GM19328 (cell line): ENCODE results near the gene THRB.
A peak's percentile ranks its signal among the peaks of the same experiment; 100 is the strongest.

Experiments
- ATAC-seq: cut with Tn5 transposase; IDR thresholded peaks from one replicate; pipeline ENCODE4 v1.9.1; 2021; ENCODE audit warnings: mild to moderate bottlenecking, moderate library complexity; ENCODE audit not compliant: unreplicated experiment

THRB gene

DNA sequence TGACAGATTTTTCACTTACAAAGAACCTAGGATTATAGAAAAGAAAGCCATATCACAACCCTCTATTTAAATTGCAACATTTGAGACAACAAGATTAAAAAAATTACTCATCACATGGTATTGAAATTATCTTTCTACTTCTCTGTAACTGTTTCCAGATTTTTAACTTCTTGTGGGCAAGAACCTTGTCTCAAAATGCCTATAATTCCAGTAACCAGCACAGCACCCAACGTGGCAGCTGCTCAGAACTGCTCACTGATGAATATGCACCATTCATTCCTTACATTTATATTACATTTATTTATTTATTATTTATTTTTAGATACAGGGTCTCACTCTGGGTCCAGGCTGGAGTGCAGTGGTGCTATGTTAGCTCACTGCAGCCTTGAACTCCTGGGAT lies 216.1 kb downstream of the THRB start:
- ATAC-seq = no peak

GRCh38 chr3:24273491-24273890 lies 221.2 kb downstream of the THRB start:
- ATAC-seq = no peak

DNA sequence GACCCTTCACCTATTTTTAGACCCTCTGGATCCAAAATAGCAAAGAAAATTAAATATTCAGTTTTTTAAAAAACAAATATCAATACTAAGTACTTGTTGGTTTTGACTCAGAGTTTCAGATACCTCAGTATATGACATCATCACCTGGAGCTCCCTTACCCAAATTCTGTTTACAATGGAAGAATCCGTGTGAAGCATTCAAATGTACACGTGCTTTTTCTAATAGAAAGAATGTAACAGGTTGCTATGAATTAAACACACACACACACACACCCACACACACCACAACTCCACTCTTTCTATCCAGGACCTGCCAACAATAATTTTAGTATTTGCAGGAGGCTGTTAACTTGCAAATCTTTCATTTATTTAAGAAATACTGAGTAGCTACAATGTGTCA lies 221.8 kb downstream of the THRB start:
- no peak for ATAC-seq

- no peak for ATAC-seq
These were observed 222.2 kb downstream of the THRB start for GRCh38 chr3:24272408-24272807.

- no peak for ATAC-seq
These were observed 223.4 kb downstream of the THRB start for GRCh38 chr3:24271228-24271627.

DNA sequence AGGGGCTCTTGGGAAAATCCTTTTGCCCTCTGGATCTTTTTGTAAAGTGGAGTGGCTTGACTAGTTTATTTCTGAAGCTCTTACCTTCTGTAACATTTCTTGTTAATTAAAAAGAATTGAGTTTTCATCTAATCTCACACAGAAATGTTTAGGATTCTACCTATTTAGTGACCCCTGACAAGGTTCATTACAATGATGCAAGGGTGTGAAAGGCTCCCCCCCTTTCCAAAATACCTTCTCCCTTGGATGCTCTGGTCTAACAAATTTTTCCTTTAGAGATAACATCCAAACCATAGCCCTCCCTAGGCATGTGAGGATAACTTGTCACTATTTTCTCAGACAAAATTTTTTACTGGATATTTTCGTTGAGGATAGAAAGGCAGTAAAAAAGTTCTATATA lies 223.9 kb downstream of the THRB start:
- no peak for ATAC-seq

- ATAC-seq = no peak
These were observed 224.4 kb downstream of the THRB start for GRCh38 chr3:24270204-24270691.

DNA sequence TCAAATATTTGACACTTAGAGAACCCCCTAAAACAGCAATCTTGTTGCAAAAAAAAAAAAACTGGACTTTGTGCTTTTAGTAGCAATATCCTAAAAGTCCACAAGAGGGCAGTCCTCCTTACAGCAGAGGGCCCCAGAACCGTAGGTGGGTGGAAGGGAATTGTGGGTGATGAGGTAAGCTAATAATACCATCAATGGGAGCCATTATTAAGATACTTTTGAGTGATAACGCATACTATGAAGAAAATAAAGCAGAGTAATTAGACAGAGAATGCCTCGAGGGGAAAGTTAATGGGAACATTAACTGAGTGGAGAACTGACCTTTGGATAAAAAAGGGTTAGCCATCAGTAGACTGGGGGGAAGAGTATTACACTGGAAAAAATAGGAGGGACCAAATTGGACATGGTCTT lies 229.9 kb downstream of the THRB start:
- peak; percentile 63 for ATAC-seq

DNA sequence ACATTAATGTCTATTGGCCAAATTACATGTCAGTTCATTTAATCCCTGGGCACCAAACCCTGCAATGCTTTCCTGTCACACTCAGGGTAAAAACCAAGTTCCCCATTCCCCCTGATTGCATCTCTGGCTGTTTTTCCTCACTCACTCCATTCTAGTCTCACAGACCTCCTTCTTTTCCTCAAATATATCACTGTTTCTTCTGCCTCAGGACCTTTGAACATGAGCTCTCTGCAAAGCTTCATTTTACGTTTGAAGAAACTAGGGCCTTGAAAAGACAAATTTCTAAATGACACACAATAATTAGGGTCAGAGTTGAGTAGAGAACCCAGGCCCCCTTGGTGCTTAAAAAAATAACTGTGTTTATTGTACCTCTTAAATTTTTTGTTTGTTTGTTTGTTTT lies 230.6 kb downstream of the THRB start:
- no peak for ATAC-seq

DNA sequence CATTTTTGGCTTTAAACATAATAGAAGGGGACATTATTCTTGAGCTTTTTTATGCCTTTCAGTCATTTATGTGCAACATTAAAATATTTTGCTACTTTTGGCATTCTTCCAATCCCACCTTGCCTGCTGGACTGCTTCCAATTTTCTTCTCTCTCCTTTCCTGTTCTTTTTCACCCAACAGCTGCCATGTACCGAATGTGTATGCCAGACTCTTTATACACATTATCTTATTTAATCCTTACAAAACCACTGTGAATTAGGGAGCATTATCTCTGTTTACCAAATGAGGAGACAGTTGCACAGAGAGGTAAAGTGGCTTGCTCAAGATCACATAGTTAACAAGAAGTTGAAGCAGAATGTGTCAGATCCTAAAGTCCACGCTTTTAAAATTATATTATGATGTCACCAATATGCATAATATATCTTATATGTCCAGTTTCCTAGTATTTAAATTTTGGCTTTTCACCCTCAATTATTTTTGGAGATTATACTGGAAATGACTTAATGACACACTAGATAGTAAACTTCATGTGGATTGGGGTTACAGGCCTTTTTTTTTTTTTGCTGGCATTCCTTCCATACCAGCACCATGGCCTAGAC lies 231.5 kb downstream of the THRB start:
- no peak for ATAC-seq

GRCh38 chr3:24261521-24261920 lies 233.1 kb downstream of the THRB start:
- no peak for ATAC-seq

- ATAC-seq = no peak
These were observed 234.6 kb downstream of the THRB start for GRCh38 chr3:24259901-24260512.

- ATAC-seq = no peak
These were observed 235.7 kb downstream of the THRB start for GRCh38 chr3:24258727-24259600.

DNA sequence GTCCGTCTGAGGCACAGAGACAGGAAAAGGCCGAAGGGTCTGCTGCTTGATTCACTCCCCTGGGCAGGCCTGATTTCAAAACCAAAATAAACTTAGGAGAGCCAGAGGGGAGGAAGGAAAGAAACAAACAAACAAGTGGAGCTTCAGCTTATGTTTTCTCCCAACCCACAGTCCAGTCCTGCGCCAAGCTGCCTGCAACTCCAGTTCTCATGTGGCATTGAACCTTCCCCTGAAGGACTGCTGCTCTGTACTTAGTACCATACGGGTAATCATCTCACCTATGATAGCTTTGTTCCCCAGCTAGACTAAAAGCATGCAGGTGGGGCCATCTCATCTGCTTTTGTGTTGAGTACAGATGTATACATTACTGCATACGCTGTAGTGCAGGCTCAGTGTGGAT lies 236.4 kb downstream of the THRB start:
- no peak for ATAC-seq

GRCh38 chr3:24255414-24255813 lies 239.2 kb downstream of the THRB start:
- ATAC-seq = no peak

DNA sequence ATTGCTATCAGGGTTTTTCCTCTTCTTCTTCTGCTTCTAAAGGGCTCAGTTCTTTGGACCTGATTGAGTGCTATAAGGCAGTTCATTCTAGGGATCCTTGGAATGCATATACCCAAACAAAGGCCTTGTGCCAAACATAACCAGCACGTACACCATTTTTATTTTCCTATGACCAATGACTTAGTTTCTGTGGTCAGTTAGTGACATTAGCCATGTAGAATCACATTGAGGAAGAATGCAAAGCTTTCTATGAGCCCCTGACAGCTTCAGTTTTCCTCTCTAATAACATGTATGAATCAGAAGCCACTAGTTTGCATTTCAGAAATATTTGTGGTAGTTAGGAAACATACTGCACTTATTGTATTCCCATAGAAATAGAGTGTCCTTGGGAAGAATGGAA lies 240.0 kb downstream of the THRB start:
- no peak for ATAC-seq

DNA sequence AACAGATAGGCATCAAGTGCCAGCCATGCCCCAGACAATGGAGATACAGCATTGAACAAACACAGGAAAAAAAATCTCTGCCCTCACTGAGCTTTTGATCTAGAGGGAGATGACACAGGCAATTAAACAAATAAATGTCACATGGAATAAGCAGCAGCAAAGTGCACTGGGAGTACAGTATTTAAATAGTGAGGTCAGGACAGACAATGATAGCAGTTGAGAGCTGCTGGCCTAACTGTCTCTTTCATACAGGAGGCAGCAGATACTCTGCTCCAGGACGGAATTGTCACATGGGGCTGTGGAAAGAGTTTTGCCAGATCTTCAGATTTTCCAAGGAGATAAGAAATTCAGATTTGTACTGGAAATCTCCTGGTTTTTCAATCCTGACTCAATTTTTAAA lies 241.3 kb downstream of the THRB start:
- no peak for ATAC-seq

DNA sequence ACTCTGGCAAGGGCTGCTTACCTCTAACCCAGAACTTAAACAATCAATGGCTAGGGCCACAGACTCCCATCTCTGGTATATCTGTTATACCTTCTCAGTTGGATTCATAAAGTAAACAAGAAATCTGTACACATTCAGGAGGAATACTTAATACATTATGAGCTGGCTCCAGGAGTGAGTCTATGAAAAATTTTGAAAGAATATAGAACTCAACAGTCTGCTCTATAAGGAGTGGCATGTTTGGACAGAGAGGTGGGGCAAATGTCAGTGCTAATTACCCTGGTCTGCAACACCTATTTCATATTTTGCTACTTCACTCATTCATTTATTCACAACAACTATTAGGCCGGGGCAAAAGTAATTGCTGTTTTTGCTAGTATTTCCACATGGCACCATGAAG lies 245.1 kb downstream of the THRB start:
- no peak for ATAC-seq

- ATAC-seq = no peak
These were observed 249.6 kb downstream of the THRB start for GRCh38 chr3:24245056-24245455.

- no peak for ATAC-seq
These were observed 250.2 kb downstream of the THRB start for GRCh38 chr3:24244491-24244890.

GRCh38 chr3:24242012-24242698 lies 252.5 kb downstream of the THRB start:
- ATAC-seq = no peak
